GM10847 (cell line): ENCODE measurements around the gene GIPC2.

Experiments used
- POLR2A ChIP-seq: IDR thresholded peaks from 2 replicates; pipeline ENCODE4 v1.6.1; 2011; ENCODE audit not compliant: insufficient read length; ENCODE audit errors: extremely low read depth

GIPC2 gene, protein sequence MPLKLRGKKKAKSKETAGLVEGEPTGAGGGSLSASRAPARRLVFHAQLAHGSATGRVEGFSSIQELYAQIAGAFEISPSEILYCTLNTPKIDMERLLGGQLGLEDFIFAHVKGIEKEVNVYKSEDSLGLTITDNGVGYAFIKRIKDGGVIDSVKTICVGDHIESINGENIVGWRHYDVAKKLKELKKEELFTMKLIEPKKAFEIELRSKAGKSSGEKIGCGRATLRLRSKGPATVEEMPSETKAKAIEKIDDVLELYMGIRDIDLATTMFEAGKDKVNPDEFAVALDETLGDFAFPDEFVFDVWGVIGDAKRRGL

DNA sequence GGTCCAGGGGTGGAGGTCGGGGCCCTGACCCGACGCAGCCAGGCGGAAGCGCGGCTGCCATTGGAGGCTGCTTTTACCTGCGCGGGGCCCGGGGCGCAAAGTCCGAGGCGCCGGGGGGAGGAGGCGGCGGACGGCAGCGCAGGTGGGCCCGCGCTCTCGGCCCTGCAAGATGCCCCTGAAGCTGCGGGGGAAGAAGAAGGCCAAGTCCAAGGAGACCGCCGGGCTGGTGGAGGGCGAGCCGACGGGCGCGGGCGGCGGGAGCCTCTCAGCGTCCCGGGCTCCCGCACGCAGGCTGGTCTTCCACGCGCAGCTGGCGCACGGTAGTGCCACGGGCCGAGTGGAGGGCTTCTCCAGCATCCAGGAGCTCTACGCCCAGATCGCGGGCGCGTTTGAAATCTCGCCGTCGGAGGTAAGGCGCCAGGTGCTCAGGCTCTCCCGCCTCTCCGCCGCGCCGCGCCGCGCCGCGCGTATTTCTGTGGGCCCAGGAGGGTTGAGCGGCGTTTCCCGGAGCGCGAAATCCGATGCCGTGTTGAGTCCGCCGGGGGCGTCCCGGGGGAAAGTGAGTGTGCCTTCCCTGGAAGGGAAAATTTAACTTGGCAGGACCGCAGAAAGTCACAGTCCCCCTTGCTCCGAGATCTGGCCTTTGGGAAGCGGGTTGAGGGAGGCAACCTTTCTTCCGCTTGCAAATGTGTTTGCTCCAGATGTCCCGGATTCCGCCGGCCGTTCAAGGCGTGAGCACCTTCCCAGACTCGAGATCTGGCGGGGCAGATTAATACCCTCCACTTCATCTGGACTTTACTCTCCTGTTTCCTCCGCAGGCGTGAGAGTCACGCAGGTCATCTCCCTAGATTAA is at the start of gene GIPC2:
TSS of gene GIPC2 (plus strand) at position 41 of the 853 bp plus-strand sequence. CDS start at position 170, 129 bp downstream.
- no peak for TF ChIP-seq POLR2A

DNA sequence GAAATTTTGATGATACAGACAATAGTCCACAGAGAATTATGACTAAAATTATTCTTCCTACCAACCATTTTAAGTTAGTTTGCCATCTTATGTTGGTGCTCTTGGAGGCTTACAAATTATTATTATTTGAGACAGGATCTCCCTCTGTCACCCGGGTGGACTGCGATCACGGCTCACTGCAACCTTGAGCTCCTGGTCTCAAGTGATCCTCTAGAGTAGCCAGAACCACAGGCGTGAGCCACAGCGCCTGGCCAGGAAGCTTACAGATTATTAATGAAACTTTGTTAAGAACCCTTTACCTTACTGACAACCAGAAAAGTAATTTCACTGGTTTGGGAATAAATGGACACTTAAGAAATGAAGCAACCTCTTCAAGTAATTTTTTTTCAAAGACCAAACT is 49.0 kb upstream of the GIPC2 start:
- no peak for TF ChIP-seq POLR2A

DNA sequence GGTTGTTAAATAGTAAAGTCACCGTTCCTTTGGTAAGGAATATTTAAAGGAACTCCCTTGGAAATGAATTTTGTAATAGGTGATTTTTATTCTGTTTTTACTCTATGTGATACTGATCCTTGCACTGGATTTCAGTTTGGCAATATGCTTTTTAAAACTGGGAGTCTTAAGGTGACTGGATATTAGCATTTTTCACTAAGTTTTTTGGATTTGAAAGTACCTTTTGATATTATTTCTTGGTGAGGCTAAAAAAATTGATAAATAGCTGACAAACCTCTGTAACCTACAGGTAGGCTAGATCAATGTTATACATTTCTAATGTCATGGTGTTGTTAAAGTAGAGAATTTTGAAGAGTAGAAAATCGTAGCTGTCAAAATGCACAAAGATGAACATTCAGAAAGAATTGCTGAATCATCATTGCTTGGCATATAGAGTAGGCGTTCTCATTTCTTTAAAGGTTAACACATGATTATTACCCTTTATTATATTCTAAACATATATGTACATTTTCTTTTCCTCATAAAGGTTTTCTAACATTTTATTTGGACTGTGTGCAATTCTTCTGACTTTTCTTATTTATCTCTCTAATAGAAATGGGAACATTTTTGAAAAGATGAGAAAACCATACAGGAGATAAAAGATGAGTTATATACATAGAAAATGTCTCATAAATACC is 42.6 kb upstream of the GIPC2 start:
- TF ChIP-seq POLR2A = no peak

DNA sequence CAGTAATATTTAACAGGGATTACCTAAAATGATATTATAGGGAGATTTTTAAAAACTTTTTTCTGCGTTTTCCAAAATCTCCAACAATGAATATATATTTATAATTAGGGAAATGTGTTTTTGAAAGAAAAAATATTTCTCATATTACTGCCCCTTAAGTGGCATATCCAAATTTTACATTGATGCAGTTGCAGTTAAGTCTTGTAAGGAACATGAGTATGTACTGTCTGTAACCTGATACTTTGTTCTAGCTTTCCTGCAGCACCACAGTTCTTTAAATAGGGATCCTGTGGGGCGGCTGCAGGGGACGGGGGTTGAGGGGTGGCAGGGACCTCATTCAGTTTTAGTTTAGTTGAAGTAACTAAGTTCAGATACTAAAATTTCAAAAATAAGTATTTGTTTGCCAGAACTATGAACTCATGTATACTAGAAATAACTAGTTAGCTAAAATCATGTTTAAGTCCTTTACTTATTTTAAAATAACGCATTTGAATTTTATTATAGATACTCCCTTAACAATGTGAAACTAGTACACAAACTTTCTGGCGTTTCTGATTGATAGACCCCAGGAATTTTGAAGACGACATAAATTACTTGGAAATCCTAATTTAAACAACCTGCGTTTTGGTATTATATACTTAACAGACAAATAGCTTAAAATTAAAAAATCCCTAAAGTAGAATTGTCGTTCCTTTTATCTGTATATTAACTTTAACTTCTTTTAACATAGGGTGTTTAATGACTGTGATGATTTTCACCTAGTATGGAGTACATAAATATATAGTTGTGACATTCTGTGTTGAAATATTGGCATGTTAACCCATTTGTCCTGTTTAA is 41.7 kb upstream of the GIPC2 start:
- TF ChIP-seq POLR2A = peak; percentile 76

DNA sequence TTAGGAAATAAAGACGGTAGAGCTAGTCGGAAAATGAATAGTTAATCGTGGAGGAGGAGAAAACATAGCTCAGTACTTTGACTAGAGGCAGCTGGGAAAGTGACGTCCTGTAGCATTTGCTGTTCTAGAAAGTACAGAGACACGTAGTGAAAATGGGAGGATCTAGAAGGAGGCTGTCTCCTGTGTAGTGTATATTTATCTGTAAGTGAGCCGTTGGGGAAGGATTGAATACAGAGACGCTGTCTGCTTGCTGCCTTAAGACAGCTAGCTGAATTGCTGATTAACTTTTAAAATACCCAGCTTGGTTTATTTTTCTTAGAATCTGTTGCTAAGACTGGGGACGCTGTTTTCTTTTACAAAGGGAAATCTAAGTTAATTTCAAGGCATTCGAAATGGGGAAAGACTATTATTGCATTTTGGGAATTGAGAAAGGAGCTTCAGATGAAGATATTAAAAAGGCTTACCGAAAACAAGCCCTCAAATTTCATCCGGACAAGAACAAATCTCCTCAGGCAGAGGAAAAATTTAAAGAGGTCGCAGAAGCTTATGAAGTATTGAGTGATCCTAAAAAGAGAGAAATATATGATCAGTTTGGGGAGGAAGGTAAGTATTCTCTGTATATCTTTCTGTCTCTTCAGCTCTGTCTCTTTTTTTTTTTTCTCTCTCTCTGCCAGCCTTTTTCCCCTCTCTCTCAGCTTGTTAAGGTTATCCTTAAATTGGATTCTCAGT is 40.9 kb upstream of the GIPC2 start, which contains the start of gene DNAJB4:
TSS of gene DNAJB4 (plus strand) at position 221 of the 729 bp plus-strand sequence. CDS start at position 393, 172 bp downstream.
- no peak for TF ChIP-seq POLR2A

DNA sequence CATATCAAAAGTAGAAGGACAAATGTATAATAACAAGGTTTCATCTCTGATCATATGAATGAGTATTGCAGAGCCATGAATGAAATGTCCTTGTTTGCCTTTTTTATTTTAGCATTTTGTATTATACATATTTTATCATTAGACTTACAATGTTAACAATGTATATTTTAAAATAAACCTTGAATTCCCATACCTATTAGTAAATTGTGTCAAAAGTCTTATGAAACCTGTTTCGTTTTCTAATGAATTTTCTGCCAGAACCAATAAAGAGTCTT is 40.4 kb upstream of the GIPC2 start:
- TF ChIP-seq POLR2A = no peak

DNA sequence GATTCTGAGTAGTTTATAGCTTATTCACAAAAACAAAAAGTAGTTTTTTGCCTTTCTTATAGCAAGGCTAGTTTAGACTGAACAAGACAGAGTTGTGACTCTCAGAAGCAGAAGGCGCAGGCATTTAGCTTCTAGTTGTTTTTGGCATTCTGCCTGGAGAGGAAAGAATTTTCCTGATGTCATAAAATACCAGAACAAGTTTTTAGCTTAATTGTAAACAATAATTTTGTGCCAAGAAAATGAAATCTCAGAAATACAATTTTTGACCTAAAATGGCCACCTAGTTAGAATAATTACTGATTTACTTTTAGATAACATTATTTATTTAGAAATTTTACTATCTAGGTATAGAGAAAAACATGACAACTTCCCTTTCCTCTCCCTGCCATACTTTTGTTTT is 40.0 kb upstream of the GIPC2 start:
- no peak for TF ChIP-seq POLR2A

DNA sequence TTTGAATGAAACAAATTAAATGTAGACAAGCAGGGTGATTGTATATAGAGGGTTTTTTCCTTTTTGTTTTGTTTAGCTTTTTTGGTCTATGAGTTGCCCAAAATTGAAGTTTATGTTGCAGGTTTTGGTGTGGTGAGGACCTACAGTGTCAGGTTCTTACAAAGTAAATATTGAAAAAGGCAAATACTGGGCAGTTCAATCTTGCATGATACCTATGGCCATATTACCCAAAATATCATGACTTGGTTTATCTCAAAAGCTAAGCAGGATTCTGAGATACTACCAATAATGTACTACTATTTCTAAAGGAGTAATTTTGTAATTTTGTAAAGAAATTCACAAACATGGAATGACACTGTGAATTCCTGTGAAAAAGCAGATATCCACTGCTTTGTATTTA is 39.2 kb upstream of the GIPC2 start:
- TF ChIP-seq POLR2A = no peak

DNA sequence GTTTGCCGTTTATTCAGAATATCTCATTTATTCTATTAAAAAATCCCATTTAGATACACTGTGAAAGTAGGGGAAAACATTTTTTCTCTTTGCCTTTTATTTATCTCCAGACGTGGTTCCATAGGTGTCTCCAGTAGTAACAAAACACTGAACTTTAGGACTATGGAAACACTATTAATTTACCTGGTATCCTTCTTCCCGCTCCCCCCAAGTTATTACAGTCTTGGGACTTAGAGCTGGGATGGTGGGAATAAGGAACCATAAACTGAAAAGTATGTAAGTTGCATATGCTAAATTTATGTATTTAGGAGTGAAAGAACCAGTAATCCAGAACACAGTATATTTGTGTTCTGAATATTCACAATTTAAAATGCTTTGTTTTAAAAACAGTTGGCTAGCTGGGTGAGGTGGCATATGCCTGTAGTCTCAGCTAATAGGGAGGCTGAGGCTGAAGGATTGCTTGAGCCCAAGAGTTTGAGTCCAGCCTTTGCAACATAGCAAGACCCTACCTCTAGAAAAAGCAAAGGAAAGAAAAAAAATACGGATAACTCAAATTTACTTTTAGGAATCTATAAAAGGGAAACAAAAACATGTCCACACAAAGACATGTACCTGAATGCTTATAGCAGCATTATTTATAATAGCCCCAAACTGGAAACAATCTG is 38.0 kb upstream of the GIPC2 start:
- TF ChIP-seq POLR2A = no peak

DNA sequence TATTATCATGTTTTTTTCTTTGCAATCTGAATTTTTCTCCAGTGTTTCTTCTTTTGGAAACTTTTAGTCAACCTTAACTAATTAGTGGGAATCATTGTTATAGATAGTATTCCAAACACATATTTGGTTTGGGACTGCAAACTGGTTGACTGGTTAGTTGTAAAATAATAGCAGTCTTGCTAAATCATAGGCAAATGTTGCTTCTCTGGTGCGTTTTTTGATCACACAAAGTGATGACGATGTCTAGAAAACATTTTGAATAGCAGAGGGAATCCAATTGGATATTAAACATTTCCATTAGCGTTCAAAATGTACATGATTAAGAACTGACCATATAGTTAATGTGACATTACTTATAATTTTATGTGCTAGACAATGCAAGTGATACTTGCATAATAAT is 36.5 kb upstream of the GIPC2 start:
- no peak for TF ChIP-seq POLR2A

DNA sequence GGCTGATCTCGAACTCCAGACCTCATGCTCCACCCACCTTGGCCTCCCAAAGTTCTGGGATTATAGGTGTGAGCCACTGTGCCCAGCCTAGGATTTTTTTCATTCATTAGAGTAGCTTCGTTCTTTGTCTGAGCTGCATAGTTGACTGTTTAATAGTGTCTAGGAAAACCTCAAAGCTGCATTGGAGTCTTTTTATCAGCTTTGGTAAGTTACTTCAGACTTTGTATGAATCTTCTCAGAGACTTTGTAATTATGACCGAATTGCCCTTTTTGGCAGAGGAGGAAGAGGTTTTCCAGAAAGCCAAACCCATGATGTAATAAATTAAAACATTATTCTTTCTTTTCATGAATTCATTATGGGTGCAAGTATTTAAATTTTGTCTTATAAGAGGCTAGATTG is 35.9 kb upstream of the GIPC2 start:
- no peak for TF ChIP-seq POLR2A

DNA sequence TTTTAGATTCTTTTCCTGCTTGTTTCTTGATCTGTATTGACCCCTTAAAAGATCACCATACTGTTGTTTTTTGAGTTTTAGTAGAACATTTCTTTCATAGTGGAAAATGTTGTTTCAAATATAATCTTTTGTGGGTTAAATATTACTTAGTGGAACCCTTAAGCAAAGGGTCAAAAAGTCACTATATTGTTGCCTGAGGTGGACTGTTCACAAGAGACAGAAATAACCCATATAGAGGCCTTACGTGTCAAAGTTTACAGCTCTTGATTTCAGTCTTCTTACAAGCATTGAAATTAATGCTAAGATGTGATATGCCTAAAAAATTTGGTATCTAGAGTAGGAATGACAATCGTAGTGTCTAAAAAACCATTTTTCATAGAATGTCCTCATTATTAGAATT is 34.7 kb upstream of the GIPC2 start:
- no peak for TF ChIP-seq POLR2A

DNA sequence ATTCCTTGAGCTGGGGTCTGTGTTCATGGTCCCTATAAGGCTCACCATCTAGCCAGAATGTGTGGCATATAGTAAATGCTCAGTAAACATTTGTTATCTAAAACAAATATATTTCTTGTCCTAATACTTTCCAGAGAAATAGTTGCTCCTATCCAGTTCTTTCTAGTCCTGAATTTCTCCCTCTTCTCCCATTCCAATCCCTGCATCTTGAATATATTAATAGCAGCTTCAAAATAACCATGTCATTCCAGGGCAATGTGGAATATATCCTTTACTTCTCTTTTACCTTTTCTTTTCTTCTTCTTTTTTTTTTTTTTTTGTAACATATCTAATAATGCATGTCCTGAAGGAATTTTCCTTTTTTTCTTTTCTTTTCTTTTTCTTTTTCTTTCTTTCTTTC is 30.6 kb upstream of the GIPC2 start:
- TF ChIP-seq POLR2A = no peak

DNA sequence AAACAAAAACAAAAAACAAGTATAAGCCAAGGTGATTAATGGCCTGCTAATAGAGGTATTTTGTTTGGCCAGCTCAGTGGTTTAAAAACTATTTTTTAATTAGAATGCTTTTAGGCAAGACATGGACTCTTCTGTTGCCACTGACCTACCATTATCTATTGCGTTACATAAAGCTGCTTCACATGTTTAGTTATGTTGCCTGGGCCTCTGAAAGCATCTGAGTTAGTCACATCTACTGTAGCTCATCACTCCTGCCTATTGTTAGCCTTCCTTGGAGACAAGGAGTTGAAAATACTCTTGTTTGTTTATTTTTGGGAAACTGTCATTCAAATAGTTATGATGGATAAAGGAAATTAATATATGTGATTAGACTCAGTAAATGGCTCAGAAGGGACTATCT is 26.7 kb upstream of the GIPC2 start:
- TF ChIP-seq POLR2A = no peak
